Loucy (cell line): ENCODE measurements around the gene PIK3CA.

Experiments
- EZH2phosphoT487 ChIP-seq: fragments of 200-600 bp; IDR thresholded peaks from 2 replicates; pipeline ENCODE4 v1.6.1; 2018; ENCODE audit warnings: antibody characterized with exemption, mild to moderate bottlenecking, moderate library complexity, borderline replicate concordance
- TF ChIP-seq, protein P1 (sequence below): fragments of 200-600 bp; sonication (generic); conservative IDR thresholded peaks from 2 replicates; pipeline ENCODE4 v1.5.1; 2014; ENCODE audit warnings: mild to moderate bottlenecking, antibody characterized with exemption, low read length

GRCh38 chr3:179105881-179106280, 42.3 kb upstream of the PIK3CA start:
- TF ChIP-seq, protein P1, sequence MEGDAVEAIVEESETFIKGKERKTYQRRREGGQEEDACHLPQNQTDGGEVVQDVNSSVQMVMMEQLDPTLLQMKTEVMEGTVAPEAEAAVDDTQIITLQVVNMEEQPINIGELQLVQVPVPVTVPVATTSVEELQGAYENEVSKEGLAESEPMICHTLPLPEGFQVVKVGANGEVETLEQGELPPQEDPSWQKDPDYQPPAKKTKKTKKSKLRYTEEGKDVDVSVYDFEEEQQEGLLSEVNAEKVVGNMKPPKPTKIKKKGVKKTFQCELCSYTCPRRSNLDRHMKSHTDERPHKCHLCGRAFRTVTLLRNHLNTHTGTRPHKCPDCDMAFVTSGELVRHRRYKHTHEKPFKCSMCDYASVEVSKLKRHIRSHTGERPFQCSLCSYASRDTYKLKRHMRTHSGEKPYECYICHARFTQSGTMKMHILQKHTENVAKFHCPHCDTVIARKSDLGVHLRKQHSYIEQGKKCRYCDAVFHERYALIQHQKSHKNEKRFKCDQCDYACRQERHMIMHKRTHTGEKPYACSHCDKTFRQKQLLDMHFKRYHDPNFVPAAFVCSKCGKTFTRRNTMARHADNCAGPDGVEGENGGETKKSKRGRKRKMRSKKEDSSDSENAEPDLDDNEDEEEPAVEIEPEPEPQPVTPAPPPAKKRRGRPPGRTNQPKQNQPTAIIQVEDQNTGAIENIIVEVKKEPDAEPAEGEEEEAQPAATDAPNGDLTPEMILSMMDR, result no peak
- TF ChIP-seq EZH2phosphoT487, result no peak
